K562 (cell line): ENCODE data around the gene TUT1. TPM values are rescaled to one million over a fixed set of nuclear protein-coding genes. Genes with fewer than 3 reads are reported as not detected.

Experiments used
- CHD4 ChIP-seq: fragments of 200-600 bp; sonication (generic); IDR thresholded peaks from 3 replicates; pipeline ENCODE4 v1.6.1; 2012; ENCODE audit warnings: low read depth, mild to moderate bottlenecking, mixed read lengths, low read length, inconsistent platforms; ENCODE audit not compliant: insufficient read depth, insufficient replicate concordance, poor library complexity, severe bottlenecking
- CREB1 ChIP-seq, 2 experiments: sonication (generic) in 1 of 2; formaldehyde crosslinking in 1 of 2; IDR thresholded peaks; 2 replicates each; pipeline versions ENCODE4 v1.6.1 to v1.8.0; 2012 to 2022; ENCODE audit warnings: inconsistent platforms in 1 of 2, mild to moderate bottlenecking in 1 of 2, missing genetic modification reagents in 1 of 2, moderate library complexity in 1 of 2
- EGR1 ChIP-seq: fragments of 450-650 bp; conservative IDR thresholded peaks from 2 replicates; pipeline ENCODE4 v1.6.1; 2017; ENCODE audit warnings: mild to moderate bottlenecking
- EWSR1 ChIP-seq: fragments of 450-650 bp; IDR thresholded peaks from 2 replicates; pipeline ENCODE4 v1.6.1; 2018; ENCODE audit warnings: borderline replicate concordance, mild to moderate bottlenecking, low read depth, moderate library complexity; ENCODE audit not compliant: partially characterized antibody
- FOSL1 ChIP-seq: fragments of 200-800 bp; sonication (Bioruptor generic); conservative IDR thresholded peaks from 2 replicates; pipeline ENCODE4 v1.6.1; 2016; ENCODE audit warnings: missing genetic modification characterization, missing compliant biosample characterization
- FOXP4 ChIP-seq: sonication (generic); formaldehyde crosslinking; IDR thresholded peaks from 2 replicates; pipeline ENCODE4 v1.8.0; 2022; ENCODE audit warnings: mild to moderate bottlenecking, missing genetic modification reagents, borderline replicate concordance
- HDAC3 ChIP-seq: fragments of 450-650 bp; IDR thresholded peaks from 2 replicates; pipeline ENCODE4 v1.6.1; 2018; ENCODE audit warnings: borderline replicate concordance, mild to moderate bottlenecking, moderate library complexity; ENCODE audit not compliant: partially characterized antibody
- POLR2A ChIP-seq: fragments of 450-650 bp; conservative IDR thresholded peaks from 2 replicates; pipeline ENCODE4 v1.6.1; 2016
- PPARD ChIP-seq: fragments of 250-450 bp; sonication (Bioruptor Pico); IDR thresholded peaks from 2 replicates; pipeline ENCODE4 v1.8.0; 2022; ENCODE audit warnings: inconsistent platforms, mild to moderate bottlenecking, moderate library complexity
- ZBTB17 ChIP-seq: fragments of 450-650 bp; formaldehyde crosslinking; IDR thresholded peaks from 2 replicates; pipeline ENCODE4 v1.4.0; 2020; ENCODE audit warnings: mild to moderate bottlenecking
- ZNF143 ChIP-seq: sonication (generic); formaldehyde crosslinking; IDR thresholded peaks from 2 replicates; pipeline ENCODE4 v1.9.0; 2022; ENCODE audit warnings: mild to moderate bottlenecking, missing genetic modification reagents
- ZNF24 ChIP-seq: fragments of 450-650 bp; IDR thresholded peaks from 2 replicates; pipeline ENCODE4 v1.6.1; 2016
- ZNF277 ChIP-seq: fragments of 250-450 bp; sonication (Bioruptor Pico); IDR thresholded peaks from 2 replicates; pipeline ENCODE4 v1.8.0; 2022; ENCODE audit warnings: inconsistent platforms, mild to moderate bottlenecking, moderate library complexity, borderline replicate concordance
- ZNF316 ChIP-seq: fragments of 450-650 bp; IDR thresholded peaks from 2 replicates; pipeline ENCODE4 v1.6.1; 2016
- ZNF507 ChIP-seq: conservative IDR thresholded peaks from 2 replicates; pipeline ENCODE4 v1.6.1; 2017; ENCODE audit warnings: missing genetic modification characterization, missing compliant biosample characterization
- ZNF518B ChIP-seq: fragments of 250-450 bp; sonication (Bioruptor Pico); IDR thresholded peaks from 2 replicates; pipeline ENCODE4 v1.5.0; 2021; ENCODE audit warnings: mild to moderate bottlenecking, moderate library complexity
- ZNF740 ChIP-seq, 3 experiments: fragments of 200-800 bp in 1 of 3; sonication (Bioruptor generic) in 1 of 3; sonication (generic) in 1 of 3; formaldehyde crosslinking in 1 of 3; IDR thresholded peaks; 2 replicates each; pipeline versions ENCODE4 v1.6.1 to v1.8.0; 2016 to 2022; ENCODE audit warnings: mild to moderate bottlenecking in 2 of 3, missing compliant biosample characterization in 2 of 3, missing genetic modification characterization in 2 of 3, missing genetic modification reagents in 1 of 3
- ZNF766 ChIP-seq: fragments of 200-800 bp; sonication (Bioruptor generic); conservative IDR thresholded peaks from 2 replicates; pipeline ENCODE4 v1.6.1; 2016; ENCODE audit warnings: missing genetic modification characterization, missing compliant biosample characterization
- polyA plus RNA-seq, 8 experiments: library from polyadenylated mRNA; depleted of rRNA in 4 of 8; stranded (reverse) in 5 of 8; unstranded in 3 of 8; fragments of >200 nt; fragmentation: Nextera tagmentation in 2 of 8; fragmentation: Illumina TruSeq in 1 of 8; extraction: Ambion mirVana in 2 of 8; extraction: Trizol in 1 of 8; gene quantifications; 2 replicates each; pipeline versions ENCODE4 v1.2.1 to v1.2.3, GENCODE V29; 2011 to 2014; ENCODE audit warnings: inconsistent platforms in 1 of 8, missing spikeins in 1 of 8
- total RNA-seq, 7 experiments: library from RNA; depleted of rRNA in 6 of 7; stranded (reverse); fragments of >200 nt in 6 of 7; fragmentation: Illumina TruSeq in 2 of 7; extraction: Trizol in 2 of 7; gene quantifications; 2 replicates each; pipeline versions ENCODE4 v1.2.1 to v1.2.3, GENCODE V29; 2011 to 2021; ENCODE audit warnings: low replicate concordance in 1 of 7

The TUT1 gene
- total and polyA plus RNA-seq, 9 of the 15 experiments (the other 6 are each of a cell fraction or from before 2014, with no cell fraction given) = 0.66 to 44.3 (median 15.7) TPM

GRCh38 chr11:62553080-62553838 lies 38.1 kb downstream of the TUT1 start (continued):
- TF ChIP-seq ZNF518B (CRISPR knock-in tag) (no peak), CREB1 (IDR thresholded peaks at IDR 0.05) (no peak; the same call in 1 of the 2 replicates), CREB1 (CRISPR knock-in tag; IDR thresholded peaks at IDR 0.05) (no peak), FOXP4 (CRISPR knock-in tag) (no peak), ZNF507 (tag) (no peak), EGR1 (no peak), CHD4 (no peak), ZNF740 (CRISPR knock-in tag; IDR thresholded peaks at IDR 0.05) (no peak), ZNF740 (tag; IDR thresholded peaks at IDR 0.05) (peak in 1 of 2 experiments; percentile 46; a peak in 1 of 4 replicates), PPARD (CRISPR knock-in tag) (no peak), POLR2A (peak; percentile 48; the same call in 1 of the 2 replicates), HDAC3 (no peak), ZBTB17 (CRISPR knock-in tag) (0 out of 2 replicates have a peak, but pooled peaks have one; percentile 3), FOSL1 (peak; percentile 93), ZNF766 (CRISPR knock-in tag) (no peak), EWSR1 (no peak), ZNF277 (CRISPR knock-in tag) (no peak), ZNF143 (CRISPR knock-in tag) (no peak), ZNF316 (0 out of 2 replicates have a peak, but pooled peaks have one; percentile 27), ZNF24 (no peak)
